Occipital lobe (tissue), 2 donors: ENCODE measurements around the gene EYA4. TPM values are rescaled to one million over a fixed set of nuclear protein-coding genes. Genes with fewer than 3 reads are reported as not detected.

ENCODE experiments used
- DNase-seq: peaks from one replicate; lab custom pipeline; 2025; lab: John Stamatoyannopoulos, UW
- total RNA-seq: library from RNA; depleted of rRNA; stranded (reverse); fragments of >200 nt; gene quantifications from one replicate; pipeline ENCODE4 v1.2.3, GENCODE V29; 2014

EYA4 gene
- total RNA-seq, 1 donor from 2014 or later: 0.47 TPM

DNA sequence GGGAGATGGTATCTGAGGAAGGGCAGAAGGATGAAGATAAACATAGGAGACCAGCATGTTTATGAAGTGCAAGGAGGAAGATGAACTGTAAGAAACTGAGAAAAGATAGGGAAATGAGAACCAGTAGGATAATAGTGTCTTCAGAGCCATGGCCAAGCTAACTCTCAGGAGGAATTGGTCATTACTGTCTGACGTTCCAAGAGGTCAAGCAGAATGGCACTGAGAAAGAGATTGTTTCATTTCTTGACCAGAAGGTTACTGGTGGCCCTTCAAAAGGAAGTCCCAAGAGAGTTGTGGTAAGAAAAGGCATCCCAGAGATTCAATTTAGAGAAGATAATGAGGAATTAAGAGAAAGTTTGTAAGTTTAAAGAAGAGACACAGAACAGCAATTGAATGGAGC is 47.5 kb downstream of the EYA4 start:
- no peak for DNase-seq

DNA sequence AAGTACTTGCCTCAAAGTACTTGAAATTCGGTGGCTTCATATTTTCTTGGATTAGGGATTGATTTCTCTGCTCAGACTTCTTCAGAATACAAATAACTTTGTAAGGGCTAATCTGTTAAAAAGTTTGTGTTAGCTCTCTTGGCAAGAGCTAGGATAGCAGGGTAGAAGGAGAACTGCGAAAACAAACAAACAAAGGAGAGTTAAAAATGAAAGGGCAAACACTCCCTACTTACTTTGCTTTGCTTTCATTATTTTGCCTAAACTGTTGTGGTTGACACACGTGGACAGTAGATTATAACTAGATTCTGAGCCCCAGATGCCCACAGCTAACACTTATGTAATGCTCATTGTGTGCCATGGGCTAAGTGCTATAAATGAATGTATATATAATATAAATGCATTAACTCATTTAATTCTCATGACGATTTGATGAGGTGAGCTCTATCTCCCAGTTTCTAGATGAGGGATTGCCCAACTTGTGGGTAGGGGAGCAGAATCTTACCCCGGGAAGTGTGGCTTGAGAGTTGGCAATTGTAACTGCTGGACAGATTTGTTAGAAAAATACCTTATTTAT is 48.7 kb downstream of the EYA4 start:
- DNase-seq: no peak

DNA sequence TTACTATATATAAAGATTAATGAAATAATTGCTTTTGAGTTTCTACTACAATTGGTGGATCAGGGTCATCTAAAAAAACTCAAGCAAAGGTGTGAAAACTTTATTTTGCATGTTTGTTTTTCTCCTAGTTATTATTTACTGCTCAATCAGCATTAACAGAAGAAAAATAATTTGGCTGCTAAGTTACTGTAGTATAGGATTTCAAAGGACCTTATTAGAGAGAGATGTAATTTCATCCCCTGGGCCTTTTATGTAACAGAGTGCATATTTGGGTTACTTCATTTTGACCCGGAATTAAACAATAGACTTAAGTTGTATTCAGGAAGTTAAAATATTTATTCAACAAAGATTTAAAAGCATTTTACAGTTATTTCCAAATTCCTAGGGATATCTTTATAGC is 49.8 kb downstream of the EYA4 start:
- no peak for DNase-seq

DNA sequence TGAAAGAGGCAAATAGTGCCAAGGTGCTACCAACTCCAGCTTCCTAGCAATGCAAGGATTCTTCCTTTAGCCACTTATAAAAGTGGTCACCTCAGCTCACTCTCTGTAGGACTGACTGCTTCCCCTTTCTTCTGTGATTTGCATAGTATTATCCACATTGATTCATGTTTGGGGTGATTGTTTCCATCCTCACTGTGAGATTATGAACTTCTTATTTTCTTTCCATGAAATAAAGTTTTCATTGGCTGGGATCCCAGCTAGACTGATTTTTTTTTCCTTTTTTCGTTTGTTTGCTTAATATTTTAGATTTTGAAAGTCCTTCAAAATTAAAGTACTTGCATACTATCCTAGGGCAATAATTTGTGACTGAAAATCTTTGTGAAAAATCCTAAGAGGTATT is 50.5 kb downstream of the EYA4 start:
- DNase-seq: no peak

DNA sequence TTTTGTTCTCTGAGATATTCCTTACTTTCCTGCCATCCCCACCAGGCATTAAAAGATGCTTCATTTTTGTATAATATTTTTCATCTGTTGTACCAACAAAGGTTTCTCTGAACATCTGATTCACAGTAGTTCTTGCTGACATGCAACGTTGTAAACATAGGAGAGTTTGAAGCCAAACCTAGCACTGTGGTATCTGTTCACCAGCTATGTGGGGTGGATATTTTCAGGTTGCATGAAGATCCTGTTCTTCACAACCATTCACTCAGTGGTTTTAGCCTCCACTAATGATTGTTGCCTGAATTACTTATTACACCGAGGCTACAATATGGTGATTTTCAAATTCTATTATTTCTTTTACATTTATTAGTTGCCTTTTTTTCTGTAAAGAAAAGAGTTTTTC is 56.5 kb downstream of the EYA4 start:
- DNase-seq: no peak

DNA sequence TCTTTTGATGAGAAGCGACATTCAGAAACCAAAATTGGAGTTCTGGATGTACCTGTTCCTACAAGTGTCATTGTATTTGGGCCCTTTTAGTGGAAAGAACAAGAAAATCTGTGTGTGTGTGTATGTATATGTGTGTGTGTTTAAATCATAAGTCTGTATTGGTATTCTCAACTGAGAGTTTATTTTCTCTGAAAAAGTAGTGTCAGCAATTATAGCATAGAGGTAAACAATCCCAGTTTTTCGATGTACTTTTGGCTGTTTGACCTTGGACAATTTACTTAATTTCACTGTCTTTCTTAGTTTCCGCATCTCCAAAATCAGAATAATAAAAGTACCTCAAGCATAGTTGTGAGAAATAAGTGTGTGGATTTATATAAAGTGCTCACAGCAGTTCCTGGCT is 57.2 kb downstream of the EYA4 start:
- DNase-seq: no peak

DNA sequence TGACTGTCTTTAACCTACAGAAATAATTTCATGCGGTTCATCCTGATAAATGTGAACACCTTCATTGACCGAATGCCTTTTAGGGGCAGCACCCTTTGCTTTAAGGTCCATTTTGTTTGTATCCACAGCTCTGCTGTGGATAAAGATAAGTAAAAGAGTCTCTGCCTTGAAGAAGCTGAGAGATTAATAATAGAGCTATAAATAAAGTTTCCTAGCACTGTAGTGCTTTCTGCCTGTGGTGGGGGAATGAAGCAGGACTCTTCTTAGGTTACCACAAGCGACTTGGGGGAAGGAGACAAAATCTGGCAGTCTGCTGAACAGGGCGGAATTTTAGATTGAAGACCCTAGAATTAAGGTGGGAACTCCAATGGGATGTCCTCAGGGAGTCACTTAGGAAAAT is 57.6 kb downstream of the EYA4 start:
- no peak for DNase-seq

DNA sequence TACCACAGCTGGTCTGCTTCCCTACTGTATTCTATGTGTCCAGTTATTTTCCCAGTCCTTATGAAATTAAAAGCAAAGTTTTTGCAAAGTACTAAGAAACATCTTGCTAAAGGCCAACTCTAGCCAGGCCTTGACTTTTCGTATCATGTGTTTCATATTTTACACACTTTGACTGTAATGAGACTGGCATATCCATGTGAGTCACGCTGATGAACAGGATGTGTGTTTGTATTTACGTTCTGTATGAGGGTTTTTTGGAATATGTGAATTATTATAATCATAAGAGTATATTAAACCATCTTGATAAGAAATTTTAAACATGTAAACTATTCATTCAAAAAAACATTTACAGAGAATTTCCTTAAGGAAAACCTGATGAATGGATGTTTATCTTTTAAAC is 59.7 kb downstream of the EYA4 start:
- DNase-seq: no peak

DNA sequence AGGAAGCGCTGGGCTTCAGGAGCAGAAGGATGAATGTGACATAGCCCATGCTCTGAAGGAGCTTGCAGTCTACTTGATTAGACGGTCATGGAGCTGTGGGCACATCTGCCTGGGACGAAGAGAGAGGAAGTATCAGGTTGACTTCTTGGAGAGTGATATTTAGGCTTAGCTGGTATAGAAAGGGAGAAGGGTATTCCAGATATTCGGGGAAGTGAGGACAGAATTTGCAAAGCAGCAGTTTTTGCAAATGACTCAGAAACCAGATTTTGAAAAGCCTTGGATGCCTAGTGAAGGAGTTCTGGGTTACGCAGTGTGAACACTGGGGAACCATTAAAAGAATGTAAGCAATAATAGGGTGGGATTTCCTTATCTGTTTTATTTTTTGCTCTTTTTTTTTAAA is 60.7 kb downstream of the EYA4 start:
- DNase-seq: no peak

DNA sequence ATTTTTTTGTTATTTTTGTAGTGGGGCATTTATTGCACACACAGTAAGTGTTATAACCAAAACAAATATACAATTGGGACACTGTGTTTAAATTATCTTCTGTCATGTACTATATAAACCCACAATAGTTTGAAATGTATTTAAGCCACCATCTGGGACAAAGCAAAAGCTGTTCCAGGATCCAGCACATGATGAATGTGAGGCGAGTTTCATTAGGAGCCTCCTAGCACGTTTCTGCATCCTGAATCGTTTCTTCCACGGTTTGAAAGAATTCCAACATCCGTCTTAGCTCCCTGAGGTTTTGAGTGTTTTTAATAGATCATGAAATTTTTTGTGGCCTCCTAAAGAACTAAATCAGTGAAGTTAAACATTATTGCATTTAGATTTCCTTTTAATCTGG is 65.8 kb downstream of the EYA4 start:
- no peak for DNase-seq

DNA sequence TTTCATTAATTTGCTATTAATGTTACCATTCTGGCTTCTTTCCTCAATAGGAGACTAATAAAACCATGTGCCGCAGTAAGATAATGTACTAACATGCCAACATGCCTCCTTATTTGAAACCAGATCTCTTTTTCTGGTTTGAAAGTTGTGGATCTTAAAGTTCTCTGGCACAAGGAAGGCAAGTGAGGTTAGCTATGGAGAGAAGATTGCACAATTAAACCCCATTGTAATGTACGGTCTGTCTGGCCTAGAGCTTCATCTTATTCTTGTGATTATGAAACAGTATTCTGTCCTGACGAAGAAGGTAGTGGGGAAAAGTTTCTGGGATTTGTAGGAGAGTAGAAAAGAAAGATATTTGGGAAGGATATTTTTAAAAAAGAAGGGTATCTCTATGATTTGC is 68.4 kb downstream of the EYA4 start:
- no peak for DNase-seq

DNA sequence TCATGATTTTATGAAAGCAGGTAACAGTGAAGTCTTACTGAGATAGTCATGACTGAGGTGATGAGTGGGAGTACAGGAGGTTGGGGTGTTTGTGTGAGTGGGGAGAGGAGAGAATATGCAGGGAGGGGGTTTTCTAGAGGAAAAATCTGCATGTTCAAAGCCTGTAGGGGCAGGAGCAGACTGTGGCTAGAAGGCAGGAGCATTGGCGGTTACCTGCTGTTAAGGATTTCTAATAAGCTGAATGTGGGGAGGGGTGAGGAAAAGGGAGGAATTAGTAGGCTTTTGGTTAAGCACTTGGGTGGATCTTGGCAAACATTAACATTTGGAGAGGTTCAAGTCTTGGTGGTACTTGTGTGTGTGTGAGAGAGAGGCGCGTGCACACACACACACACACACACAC is 70.8 kb downstream of the EYA4 start:
- DNase-seq: no peak

DNA sequence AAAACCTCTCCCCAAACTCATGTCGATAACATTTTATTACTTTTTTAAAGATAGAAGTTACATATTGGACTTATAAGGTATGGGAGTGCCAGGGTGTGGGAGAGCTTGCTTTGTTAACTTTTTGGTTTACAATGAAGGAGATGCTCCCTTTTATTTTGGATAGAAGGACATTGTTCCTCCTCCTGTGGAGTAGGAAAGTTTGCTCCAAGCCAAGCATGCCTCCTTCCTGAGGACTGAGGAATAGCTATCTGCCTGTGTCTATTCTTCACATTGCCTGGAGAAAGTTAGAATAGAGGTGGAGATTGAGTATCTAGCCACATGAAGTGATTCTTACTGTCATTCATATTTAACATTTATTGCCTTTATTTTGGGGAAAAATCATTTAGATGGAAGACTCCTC is 71.9 kb downstream of the EYA4 start:
- no peak for DNase-seq

DNA sequence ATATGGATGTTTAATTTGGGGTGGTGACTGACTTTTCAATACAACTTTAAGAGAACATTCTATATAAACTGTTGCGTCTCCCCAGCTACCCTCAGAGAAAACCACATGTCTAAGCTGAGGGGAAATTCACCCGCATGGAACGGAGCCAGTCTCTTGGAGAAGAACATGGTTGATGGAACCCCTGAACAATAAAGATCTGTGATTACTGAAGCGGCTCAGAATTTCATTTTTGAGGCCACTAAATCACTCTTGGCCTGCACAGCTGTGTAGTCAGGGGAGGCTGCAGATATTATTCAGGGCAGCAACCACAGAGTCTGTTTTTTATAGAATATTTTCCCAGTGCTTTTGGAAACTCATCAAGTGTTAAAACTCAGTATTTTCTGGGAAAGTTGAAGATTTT is 73.8 kb downstream of the EYA4 start:
- DNase-seq: no peak

DNA sequence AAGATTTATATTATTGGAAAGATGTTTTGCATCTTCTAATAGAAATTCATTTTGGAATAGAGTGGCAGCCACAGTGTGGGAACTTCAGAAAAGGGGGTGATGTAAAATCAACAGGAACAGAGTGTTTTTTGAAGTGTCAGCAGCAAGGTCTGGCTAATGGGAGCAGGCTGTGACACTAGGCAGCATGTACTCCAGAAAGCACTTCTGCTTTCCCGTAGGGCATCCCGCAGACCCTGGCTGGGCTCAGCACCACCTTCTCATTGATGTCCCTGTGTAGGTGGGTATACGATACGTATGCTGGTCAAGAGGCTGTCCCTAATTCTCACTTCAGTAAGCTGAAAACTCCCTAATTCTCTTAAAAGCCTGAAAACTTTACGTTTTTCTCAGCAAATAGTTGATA is 74.7 kb downstream of the EYA4 start:
- DNase-seq: no peak

DNA sequence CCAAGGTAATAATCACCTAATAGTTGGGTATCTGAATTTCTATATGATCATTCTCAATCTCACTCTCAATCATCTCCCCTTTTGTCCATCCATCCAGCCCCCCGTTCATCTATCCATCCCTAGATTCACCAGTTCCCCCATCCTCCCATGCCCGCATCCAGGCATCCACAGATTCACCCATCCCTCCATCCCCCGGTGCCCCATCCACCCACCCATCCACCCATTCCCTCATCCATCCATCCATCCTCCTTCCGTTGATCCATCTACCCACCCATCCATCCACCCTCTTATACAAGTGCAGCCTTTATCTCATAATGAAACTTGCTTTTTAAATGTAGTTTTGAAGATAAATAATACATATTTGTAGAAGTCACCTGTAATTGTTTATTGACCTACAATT is 76.5 kb downstream of the EYA4 start:
- no peak for DNase-seq

DNA sequence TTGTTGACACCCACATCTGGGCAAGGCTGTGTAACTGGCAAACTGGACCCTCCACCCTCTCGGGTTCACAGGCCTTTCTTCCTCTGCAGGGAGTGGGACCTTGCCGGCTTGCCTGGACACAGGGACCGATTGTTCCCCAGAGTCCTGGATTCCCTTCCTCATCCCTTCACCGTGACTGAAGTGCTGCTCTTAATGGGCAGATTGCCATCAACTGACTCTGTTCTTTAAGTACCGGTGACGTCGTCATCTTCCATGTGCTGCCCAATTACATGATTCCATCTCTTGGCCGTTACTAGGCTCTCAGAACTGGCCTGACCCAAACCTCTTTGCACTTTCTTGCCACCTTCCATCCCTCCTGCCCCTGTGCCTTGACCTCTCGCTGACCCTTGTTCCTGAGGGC is 85.4 kb downstream of the EYA4 start:
- DNase-seq: no peak

DNA sequence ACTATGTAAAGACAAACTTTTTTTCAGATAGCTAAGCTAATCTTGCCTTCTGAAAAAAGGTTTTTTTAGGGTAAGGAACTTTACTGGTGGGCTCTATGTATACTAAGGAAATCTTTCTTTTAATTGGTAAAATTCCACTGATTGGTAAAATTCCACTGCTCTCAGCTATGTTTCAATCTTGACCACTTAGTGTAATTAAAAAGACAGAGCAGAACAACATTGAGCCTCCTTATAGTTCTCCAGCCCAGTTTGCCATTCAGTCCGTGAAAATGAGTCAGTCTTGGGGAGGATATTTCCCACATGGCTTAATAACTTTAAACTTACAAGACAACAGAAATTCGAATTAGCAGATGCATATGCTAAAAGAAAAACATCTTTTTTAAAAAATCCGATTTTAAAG is 92.7 kb downstream of the EYA4 start:
- no peak for DNase-seq

DNA sequence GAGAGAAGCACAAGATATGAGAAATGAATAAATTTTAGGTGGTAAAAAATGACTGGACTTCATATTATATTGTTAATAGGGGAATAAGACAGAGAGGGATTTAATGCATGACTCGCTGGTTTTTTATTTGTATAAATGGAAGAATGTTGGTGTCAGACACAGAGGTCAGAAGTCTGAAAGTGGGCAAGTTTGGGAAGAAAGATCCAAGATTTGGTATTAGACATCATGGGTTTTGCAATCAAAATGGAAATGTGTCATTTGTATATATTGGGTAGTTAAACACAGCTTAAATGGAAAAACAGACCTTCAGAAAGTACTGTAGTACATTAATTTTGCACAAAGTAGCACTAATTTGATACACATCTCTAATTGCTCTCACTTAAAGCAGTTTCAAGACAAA is 96.2 kb downstream of the EYA4 start:
- no peak for DNase-seq

DNA sequence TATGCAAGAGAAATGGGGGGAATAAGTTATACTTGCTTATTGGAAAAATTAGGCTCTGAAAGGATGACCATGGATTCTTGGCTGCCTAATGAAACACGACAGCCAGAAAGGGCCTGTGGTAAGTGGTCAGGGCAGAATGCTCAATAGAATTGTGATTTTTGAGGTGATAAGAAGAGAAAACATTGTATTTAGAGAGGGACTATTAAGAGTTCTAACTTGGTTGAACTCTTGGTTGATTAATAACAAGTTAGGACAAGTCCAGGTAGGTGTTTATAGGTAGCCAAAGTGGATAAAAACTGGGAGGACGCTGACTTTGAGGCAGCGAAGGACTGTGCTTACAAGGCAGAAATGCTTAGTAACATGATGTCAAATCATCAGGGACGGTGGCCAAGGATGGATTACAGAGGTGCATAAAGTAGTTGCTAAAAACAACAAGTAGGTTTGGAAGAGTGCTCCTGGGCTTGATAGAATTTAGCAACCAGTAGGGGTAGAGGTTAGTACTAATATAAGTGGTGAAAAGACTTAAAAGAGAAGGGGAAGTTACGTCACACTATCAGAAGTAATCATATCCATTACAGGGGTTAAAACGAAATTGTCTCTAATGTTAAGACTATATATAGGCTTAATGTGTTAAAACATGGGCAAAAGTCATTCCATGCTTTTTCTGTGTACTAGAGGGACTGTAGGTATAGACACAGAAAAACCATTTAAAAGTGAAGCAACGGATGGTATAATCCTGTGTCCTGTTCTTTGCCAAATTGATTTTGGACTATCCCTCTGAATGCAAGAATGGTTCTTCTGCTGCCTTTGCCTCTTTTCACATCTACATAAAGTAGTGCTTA is 98.6 kb downstream of the EYA4 start:
- no peak for DNase-seq

DNA sequence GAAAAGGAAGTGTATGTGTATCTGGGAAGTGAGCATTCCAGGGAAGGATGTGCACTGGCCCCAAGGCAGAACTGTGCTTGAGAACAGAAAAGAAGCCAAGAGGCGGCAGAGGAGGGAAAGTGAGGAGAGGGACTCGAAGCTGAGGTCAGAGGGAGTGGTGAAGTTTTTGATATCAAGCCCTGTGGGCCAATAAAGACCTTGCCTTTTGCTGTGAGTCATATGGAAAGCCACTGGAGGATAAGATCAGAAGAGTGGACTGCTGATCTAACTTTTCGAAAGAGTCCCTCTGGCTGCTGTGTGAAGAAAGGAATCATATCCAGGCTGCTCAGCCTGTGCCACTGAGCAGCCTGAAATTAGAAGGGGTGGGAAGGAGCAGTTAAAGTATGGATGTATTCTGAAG is 99.4 kb downstream of the EYA4 start:
- DNase-seq: no peak

DNA sequence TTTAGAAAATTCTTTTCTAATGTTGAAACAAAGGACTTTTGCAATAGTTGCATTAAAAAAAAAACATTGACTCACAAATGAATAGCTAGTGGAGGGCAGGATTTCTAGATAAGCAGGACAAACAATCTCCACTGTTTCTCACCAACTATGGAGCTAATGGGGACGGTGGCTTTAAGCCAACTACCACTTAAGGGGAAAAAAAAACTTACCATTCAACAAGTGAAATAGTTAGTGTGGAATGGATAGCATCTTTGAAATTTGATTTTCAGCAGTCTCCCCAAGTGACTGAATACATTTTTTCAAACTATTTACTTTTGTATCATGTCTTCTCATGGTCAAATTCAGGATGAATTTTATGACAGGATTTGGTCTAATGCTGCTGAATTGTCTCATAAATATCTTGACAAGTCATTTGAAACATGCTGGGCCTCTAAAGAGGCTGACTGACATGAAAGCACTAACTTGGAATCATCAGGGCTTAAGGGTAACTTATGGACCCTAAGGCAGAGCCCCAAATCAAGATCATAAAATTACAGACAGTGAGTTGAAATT is 100.5 kb downstream of the EYA4 start:
- no peak for DNase-seq

DNA sequence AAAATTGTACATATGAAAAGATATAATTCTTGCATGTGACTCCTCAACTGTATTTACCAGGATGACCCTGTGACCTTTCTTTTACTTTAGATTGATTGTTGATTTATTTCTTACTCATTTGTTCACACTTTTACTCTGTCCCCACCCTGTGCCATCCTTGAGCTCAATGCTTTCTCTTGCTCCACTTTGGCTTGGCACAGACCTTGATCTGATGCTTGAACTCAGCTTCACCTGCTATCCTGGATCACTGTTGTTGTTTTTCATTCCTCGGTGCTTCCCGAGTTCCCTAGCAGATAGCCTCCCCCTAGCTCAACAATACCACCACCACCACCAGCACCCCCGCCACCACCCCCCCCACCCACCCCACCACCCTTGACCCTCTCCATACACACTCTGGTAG is 102.1 kb downstream of the EYA4 start:
- DNase-seq: no peak
